Loucy (cell line): ENCODE data around the gene SHLD1.

Experiments
- H2AFZ ChIP-seq: fragments of 200-600 bp; sonication (generic); 2 replicates; pipeline ENCODE4 v1.6.0; 2016; ENCODE audit warnings: antibody characterized with exemption, mild to moderate bottlenecking, low read length, moderate library complexity
- H3F3A ChIP-seq: fragments of 200-600 bp; 2 replicates; pipeline ENCODE4 v1.6.0; 2016; ENCODE audit warnings: antibody characterized with exemption, low read depth, mild to moderate bottlenecking
- H3K27me3 ChIP-seq: fragments of 200-600 bp; sonication (generic); 2 replicates; pipeline ENCODE4 v1.6.1; 2014; ENCODE audit warnings: low read length, mild to moderate bottlenecking; ENCODE audit not compliant: insufficient read depth, poor library complexity, severe bottlenecking
- H3K36me3 ChIP-seq: fragments of 200-600 bp; sonication (generic); 2 replicates; pipeline ENCODE4 v1.6.1; 2016; ENCODE audit warnings: low read length; ENCODE audit not compliant: insufficient read depth
- H3K4me1 ChIP-seq: fragments of 200-600 bp; sonication (generic); 2 replicates; pipeline ENCODE4 v1.5.1; 2014; ENCODE audit warnings: low read length, mild to moderate bottlenecking; ENCODE audit not compliant: insufficient read depth, poor library complexity, severe bottlenecking
- H3K4me2 ChIP-seq: fragments of 200-600 bp; sonication (generic); 2 replicates; pipeline ENCODE4 v1.6.0; 2014; ENCODE audit warnings: antibody characterized with exemption, low read length, low read depth, mild to moderate bottlenecking; ENCODE audit not compliant: poor library complexity, severe bottlenecking
- H3K4me3 ChIP-seq: fragments of 200-600 bp; sonication (generic); 2 replicates; pipeline ENCODE4 v1.5.1; 2014; ENCODE audit warnings: low read length, mild to moderate bottlenecking, mixed read lengths; ENCODE audit not compliant: poor library complexity, severe bottlenecking
- H3K79me2 ChIP-seq: fragments of 200-600 bp; sonication (generic); 2 replicates; pipeline ENCODE4 v1.6.1; 2014; ENCODE audit warnings: low read length; ENCODE audit not compliant: insufficient read depth
- H3K9ac ChIP-seq: fragments of 200-600 bp; sonication (generic); 2 replicates; pipeline ENCODE4 v1.6.0; 2014; ENCODE audit warnings: mild to moderate bottlenecking, low read depth, low read length, moderate library complexity; ENCODE audit not compliant: poor library complexity, severe bottlenecking
- H3K9me2 ChIP-seq: fragments of 200-600 bp; sonication (generic); replicated peaks from 2 replicates; pipeline ENCODE4 v1.6.1; 2016; ENCODE audit warnings: low read depth, low read length, mixed read lengths
- H3K9me3 ChIP-seq: fragments of 200-600 bp; sonication (generic); 2 replicates; pipeline ENCODE4 v1.6.1; 2014; ENCODE audit warnings: mild to moderate bottlenecking, antibody characterized with exemption, low read length, low read depth; ENCODE audit not compliant: insufficient read depth
- H4K20me1 ChIP-seq: fragments of 200-600 bp; sonication (generic); 2 replicates; pipeline ENCODE4 v1.6.0; 2014; ENCODE audit warnings: antibody characterized with exemption, low read length, mild to moderate bottlenecking; ENCODE audit not compliant: insufficient read depth, poor library complexity, severe bottlenecking
- CTCF ChIP-seq: fragments of 200-600 bp; sonication (generic); conservative IDR thresholded peaks from 2 replicates; pipeline ENCODE4 v1.5.1; 2014; ENCODE audit warnings: mild to moderate bottlenecking, antibody characterized with exemption, low read length
- EZH2phosphoT487 ChIP-seq: fragments of 200-600 bp; IDR thresholded peaks from 2 replicates; pipeline ENCODE4 v1.6.1; 2018; ENCODE audit warnings: antibody characterized with exemption, mild to moderate bottlenecking, moderate library complexity, borderline replicate concordance

SHLD1 gene

DNA sequence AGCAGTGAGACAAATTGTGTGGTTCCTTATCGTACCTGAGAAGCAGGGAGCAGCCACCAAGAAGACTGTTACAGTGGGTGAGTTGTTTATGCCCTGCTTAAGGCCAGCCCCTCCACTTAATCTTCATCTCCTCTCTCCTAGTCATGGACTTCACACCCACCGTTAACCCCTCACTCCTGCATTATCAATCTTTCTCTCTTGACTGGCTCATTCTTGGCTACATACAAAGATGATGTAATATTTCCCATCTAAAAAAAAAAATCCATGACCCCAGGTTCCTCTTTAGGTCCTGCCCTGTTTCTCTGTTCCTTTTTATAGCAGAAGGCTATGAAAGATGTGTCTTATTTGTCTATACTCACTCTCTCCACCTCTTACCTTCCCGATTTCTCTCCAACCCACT is 72.4 kb downstream of the SHLD1 start:
- TF ChIP-seq EZH2phosphoT487 (no peak), CTCF (no peak)
- Histone ChIP-seq H3K36me3 (no peaks in the 10 kb centered on the region), H3K9me2 (no peaks in the 10 kb centered on the region), H4K20me1 (no peaks in the 10 kb centered on the region), H3K79me2 (no peaks in the 10 kb centered on the region), H2AFZ (no peak overlapping the region), H3K4me3 (no peak overlapping the region), H3K27me3 (no peaks in the 10 kb centered on the region), H3K4me2 (no peak overlapping the region), H3K9ac (no peak overlapping the region), H3K4me1 (no peaks in the 10 kb centered on the region), H3K9me3 (no peaks in the 10 kb centered on the region), H3F3A (no peaks in the 10 kb centered on the region)

- Histone ChIP-seq H3K9me2 (no peaks in the 10 kb centered on the region), H3K27me3 (no peaks in the 10 kb centered on the region), H4K20me1 (no peaks in the 10 kb centered on the region), H3K79me2 (no peaks in the 10 kb centered on the region), H3K4me1 (no peaks in the 10 kb centered on the region), H3K36me3 (no peaks in the 10 kb centered on the region), H3K4me2 (no peak overlapping the region), H3K9me3 (no peaks in the 10 kb centered on the region), H3F3A (no peaks in the 10 kb centered on the region), H3K9ac (no peak overlapping the region), H2AFZ (no peak overlapping the region), H3K4me3 (no peak overlapping the region)
- no peak for TF ChIP-seq CTCF
- TF ChIP-seq EZH2phosphoT487: no peak
These were observed 75.0 kb downstream of the SHLD1 start for GRCh38 chr20:5825130-5825719.

GRCh38 chr20:5827098-5827853 is 77.1 kb downstream of the SHLD1 start:
- no peaks in the 10 kb centered on the region for H3K36me3 ChIP-seq
- TF ChIP-seq CTCF (no peak), EZH2phosphoT487 (no peak)
- no peak overlapping the region for H3K4me2 ChIP-seq
- no peaks in the 10 kb centered on the region for H4K20me1 ChIP-seq
- H3K79me2 ChIP-seq: no peaks in the 10 kb centered on the region
- no peak overlapping the region for H2AFZ ChIP-seq
- no peaks in the 10 kb centered on the region for H3K9me2 ChIP-seq
- no peaks in the 10 kb centered on the region for H3F3A ChIP-seq
- no peak overlapping the region for H3K9ac ChIP-seq
- H3K9me3 ChIP-seq: no peaks in the 10 kb centered on the region
- H3K27me3 ChIP-seq: no peaks in the 10 kb centered on the region
- no peak overlapping the region for H3K4me3 ChIP-seq
- H3K4me1 ChIP-seq: no peaks in the 10 kb centered on the region
